H1 (cell line): ENCODE measurements around the gene DNAL4. TPM values are rescaled to one million over a fixed set of nuclear protein-coding genes. Genes with fewer than 3 reads are reported as not detected.
A peak's percentile ranks its signal among the peaks of the same experiment; 100 is the strongest.

ENCODE experiments used
- CTCF ChIA-PET: fragments of 300-600 bp; sonication (Branson Sonifier 250); formaldehyde crosslinking; loops from one replicate; lab custom pipeline; 2021; ENCODE audit not compliant: partially characterized antibody; lab: Charles Lee
- POLR2A ChIA-PET: fragments of 300-600 bp; sonication (Branson Sonifier 250); formaldehyde crosslinking; loops from one replicate; lab custom pipeline; 2021; ENCODE audit warnings: inconsistent platforms; ENCODE audit not compliant: partially characterized antibody; lab: Charles Lee
- DNase-seq, 2 experiments: peaks; one replicate each; pipeline versions ENCODE4 v3.0.0 to v3.0.0-alpha.2; 2010 to 2022; ENCODE audit warnings: low spot score in 2 of 2, low read depth in 1 of 2, mixed read lengths in 1 of 2
- FAIRE-seq: peaks from 2 replicates; lab custom pipeline; 2011; peaks lifted over from hg19 to GRCh38; lab: Jason Lieb, UNC
- H2AFZ ChIP-seq: 2 replicates; pipeline ENCODE4 v1.8.1; 2012; ENCODE audit warnings: low read length, inconsistent platforms
- H2AK5ac ChIP-seq: 2 replicates; pipeline ENCODE4 v1.6.1; 2013; ENCODE audit warnings: low read depth, low read length
- H2BK120ac ChIP-seq: replicated peaks from 2 replicates; pipeline ENCODE3; 2013; ENCODE audit warnings: low read depth, low read length, inconsistent platforms
- H2BK12ac ChIP-seq: 2 replicates; pipeline ENCODE4 v1.6.1; 2013; ENCODE audit warnings: low read depth, low read length
- H2BK15ac ChIP-seq: 2 replicates; pipeline ENCODE4 v1.6.1; 2013; ENCODE audit warnings: low read length
- H2BK20ac ChIP-seq: 2 replicates; pipeline ENCODE4 v1.6.1; 2013; ENCODE audit warnings: low read length
- H2BK5ac ChIP-seq: 2 replicates; pipeline ENCODE4 v1.6.1; 2013; ENCODE audit warnings: low read depth, low read length
- H3K14ac ChIP-seq: 2 replicates; pipeline ENCODE4 v1.6.1; 2013; ENCODE audit warnings: inconsistent platforms; ENCODE audit not compliant: insufficient read length
- H3K18ac ChIP-seq: 2 replicates; pipeline ENCODE4 v1.6.1; 2013; ENCODE audit warnings: low read length; ENCODE audit errors: extremely low read depth
- H3K23ac ChIP-seq: 2 replicates; pipeline ENCODE4 v1.6.1; 2013; ENCODE audit warnings: inconsistent platforms; ENCODE audit not compliant: insufficient read length
- H3K23me2 ChIP-seq: 2 replicates; pipeline ENCODE4 v1.6.1; 2013; ENCODE audit warnings: low read depth, low read length
- H3K27ac ChIP-seq: 2 replicates; pipeline ENCODE4 v1.6.1; 2011; ENCODE audit warnings: low read depth, low read length, inconsistent platforms
- H3K27me3 ChIP-seq, 4 experiments: replicated peaks in 1 of 4; 1 replicate in 1 of 4; 2 replicates in 3 of 4; pipeline versions ENCODE4 v1.6.1 to v1.8.1; 2011 to 2013; ENCODE audit warnings: low read length in 3 of 4, mild to moderate bottlenecking in 3 of 4, inconsistent platforms in 2 of 4, mixed read lengths in 2 of 4, moderate library complexity in 1 of 4; ENCODE audit not compliant: control insufficient read depth in 3 of 4, insufficient read depth in 3 of 4; ENCODE audit errors: extremely low read depth in 1 of 4
- H3K36me3 ChIP-seq, 4 experiments: 2 replicates each; pipeline versions ENCODE4 v1.6.1 to v1.8.1; 2011 to 2013; ENCODE audit warnings: mild to moderate bottlenecking in 4 of 4, low read length in 3 of 4, moderate library complexity in 2 of 4, control low read depth in 1 of 4, inconsistent platforms in 1 of 4; ENCODE audit not compliant: insufficient read depth in 4 of 4, control insufficient read depth in 2 of 4
- H3K4ac ChIP-seq: replicated peaks from 2 replicates; pipeline ENCODE3; 2013; ENCODE audit warnings: low read length, low read depth, mixed read lengths, inconsistent platforms; ENCODE audit not compliant: insufficient read length
- H3K4me1 ChIP-seq, 4 experiments: replicated peaks in 1 of 4; 1 replicate in 1 of 4; 2 replicates in 3 of 4; pipeline versions ENCODE4 v1.6.1 to v1.8.1; 2011 to 2013; ENCODE audit warnings: low read length in 3 of 4, inconsistent platforms in 2 of 4, mixed read lengths in 1 of 4; ENCODE audit not compliant: insufficient read depth in 4 of 4, control insufficient read depth in 3 of 4
- H3K4me2 ChIP-seq, 2 experiments: 2 replicates each; pipeline versions ENCODE4 v1.6.1 to v1.8.1; 2011 to 2013; ENCODE audit warnings: low read depth in 2 of 2, low read length in 2 of 2, control low read depth in 1 of 2, inconsistent platforms in 1 of 2, mild to moderate bottlenecking in 1 of 2; ENCODE audit not compliant: insufficient read depth in 1 of 2
- H3K4me3 ChIP-seq, 4 experiments: fragments of 200-600, 300-600 bp in 1 of 4; sonication (generic), shearing (Covaris generic), sonication (Bioruptor Twin) in 1 of 4; 2 replicates each; pipeline versions ENCODE4 v1.5.1 to v1.8.1; 2011 to 2016; ENCODE audit warnings: low read length in 4 of 4, low read depth in 3 of 4, control low read depth in 2 of 4, inconsistent platforms in 2 of 4, mild to moderate bottlenecking in 2 of 4, mixed read lengths in 1 of 4, moderate library complexity in 1 of 4; ENCODE audit not compliant: insufficient read depth in 2 of 4; ENCODE audit errors: extremely low read depth in 1 of 4
- H3K56ac ChIP-seq: replicated peaks from 2 replicates; pipeline ENCODE3; 2013; ENCODE audit warnings: low read depth, mild to moderate bottlenecking, mixed read lengths, low read length, inconsistent platforms; ENCODE audit not compliant: insufficient read length
- H3K79me1 ChIP-seq: 2 replicates; pipeline ENCODE4 v1.6.1; 2013; ENCODE audit warnings: low read depth, low read length, control low read depth
- H3K79me2 ChIP-seq, 2 experiments: 2 replicates each; pipeline versions ENCODE4 v1.6.1 to v1.8.1; 2012 to 2013; ENCODE audit warnings: low read length in 2 of 2, mild to moderate bottlenecking in 2 of 2, inconsistent platforms in 1 of 2; ENCODE audit not compliant: insufficient read depth in 2 of 2, control insufficient read depth in 1 of 2
- H3K9ac ChIP-seq, 4 experiments: replicated peaks in 1 of 4; 1 replicate in 1 of 4; 2 replicates in 3 of 4; pipeline versions ENCODE4 v1.6.1 to v1.8.1; 2011 to 2013; ENCODE audit warnings: low read depth in 3 of 4, low read length in 3 of 4, control low read depth in 2 of 4, mild to moderate bottlenecking in 2 of 4, moderate library complexity in 2 of 4, inconsistent platforms in 1 of 4; ENCODE audit errors: extremely low read depth in 1 of 4
- H3K9me3 ChIP-seq, 2 experiments: 2 replicates each; pipeline versions ENCODE4 v1.6.1 to v1.8.1; 2012 to 2013; ENCODE audit warnings: mild to moderate bottlenecking in 2 of 2, moderate library complexity in 2 of 2, control low read depth in 1 of 2, inconsistent platforms in 1 of 2, low read depth in 1 of 2, low read length in 1 of 2, mixed read lengths in 1 of 2; ENCODE audit not compliant: insufficient read depth in 2 of 2
- H4K20me1 ChIP-seq, 2 experiments: replicated peaks in 1 of 2; 2 replicates each; pipeline versions ENCODE3 to v1.8.1; 2011 to 2013; ENCODE audit warnings: inconsistent platforms in 2 of 2, low read length in 2 of 2, mild to moderate bottlenecking in 1 of 2; ENCODE audit not compliant: insufficient read depth in 2 of 2, control insufficient read depth in 1 of 2
- H4K5ac ChIP-seq: 2 replicates; pipeline ENCODE4 v1.6.1; 2013; ENCODE audit warnings: low read length, low read depth, mixed read lengths, inconsistent platforms; ENCODE audit not compliant: insufficient read length
- H4K8ac ChIP-seq: 2 replicates; pipeline ENCODE4 v1.8.0; 2013; ENCODE audit warnings: mild to moderate bottlenecking, moderate library complexity, low read length, inconsistent platforms; ENCODE audit not compliant: insufficient read depth; ENCODE audit errors: extremely low read depth
- H4K91ac ChIP-seq: replicated peaks from 2 replicates; pipeline ENCODE3; 2013; ENCODE audit warnings: low read length, mixed read lengths, inconsistent platforms; ENCODE audit not compliant: insufficient read length
- ASH2L ChIP-seq: fragments of 200-600, 300-600 bp; sonication (generic); IDR thresholded peaks from one replicate; pipeline ENCODE4 v1.7.1; 2017; ENCODE audit warnings: low read length
- FOSL1 ChIP-seq: IDR thresholded peaks from 2 replicates; pipeline ENCODE4 v1.6.1; 2011; ENCODE audit warnings: mild to moderate bottlenecking, low read depth, low read length, moderate library complexity; ENCODE audit not compliant: insufficient read depth
- JUN ChIP-seq: IDR thresholded peaks from 2 replicates; pipeline ENCODE4 v1.6.1; 2011; ENCODE audit warnings: low read depth, mild to moderate bottlenecking, improper control_type of control experiment, low read length
- NANOG ChIP-seq: IDR thresholded peaks from 2 replicates; pipeline ENCODE4 v1.6.1; 2011; ENCODE audit warnings: low read length, low read depth, mild to moderate bottlenecking, inconsistent platforms; ENCODE audit not compliant: insufficient read depth, poor library complexity, severe bottlenecking
- SIRT6 ChIP-seq: IDR thresholded peaks from one replicate; pipeline ENCODE4 v1.7.1; 2012; ENCODE audit warnings: low read length, inconsistent platforms
- SP1 ChIP-seq: IDR thresholded peaks from 2 replicates; pipeline ENCODE4 v1.6.1; 2011; ENCODE audit warnings: low read depth, low read length
- TBP ChIP-seq: IDR thresholded peaks from 2 replicates; pipeline ENCODE4 v1.6.1; 2011; ENCODE audit warnings: low read depth, low read length, improper control_type of control experiment
- USF2 ChIP-seq: IDR thresholded peaks from 2 replicates; pipeline ENCODE4 v1.6.1; 2011; ENCODE audit warnings: low read length, improper control_type of control experiment
- WGBS, 2 experiments: shearing (Covaris generic) in 1 of 2; methylation state at CpG; one replicate each; pipeline versions ENCODE4 v1.1.6 to v1.1.7; 2013 to 2015; ENCODE audit warnings: low lambda C conversion rate in 2 of 2, mixed read lengths in 2 of 2, inconsistent platforms in 1 of 2, low coverage in 1 of 2, missing lambda C conversion rate in 1 of 2; ENCODE audit not compliant: insufficient replicate concordance in 2 of 2, insufficient coverage in 1 of 2, insufficient read length in 1 of 2; ENCODE audit errors: extremely low coverage in 1 of 2, missing lambda C conversion rate in 1 of 2; 5-methylcytosine and 5-hydroxymethylcytosine counted together
- long read RNA-seq, 2 experiments: library from RNA in 1 of 2; library from capped mRNA in 1 of 2; stranded (forward); transcript quantifications; one replicate each; pipeline ENCODE4 v2.0.0, GENCODE V29; 2021; ENCODE audit warnings: inconsistent platforms in 1 of 2
- polyA minus RNA-seq, 3 experiments: library from RNA; depleted of rRNA, polyadenylated mRNA; stranded (reverse); fragments of >200 nt; gene quantifications; 1 replicate in 2 of 3; 2 replicates in 1 of 3; pipeline ENCODE4 v1.2.3, GENCODE V29; 2011
- polyA plus RNA-seq, 7 experiments: library from polyadenylated mRNA; depleted of rRNA in 3 of 7; stranded (reverse) in 5 of 7; unstranded in 2 of 7; fragments of >200 nt in 5 of 7; fragments of 200-250 nt in 2 of 7; gene quantifications; 1 replicate in 5 of 7; 2 replicates in 1 of 7; 4 replicates in 1 of 7; pipeline versions ENCODE4 v1.2.1 to v1.2.3, GENCODE V29; 2011 to 2013; ENCODE audit warnings: missing spikeins in 2 of 7, mixed read lengths in 2 of 7
- total RNA-seq: library from RNA; stranded (reverse); fragmentation: NEBNext Ultra II Directional; extraction: Animal tissue kit (Norgen Biotek cat#: 25700); gene quantifications from 2 replicates; pipeline ENCODE4 v1.2.1, GENCODE V29; 2021

DNAL4 gene
- total RNA-seq (7.8 and 8.8 TPM in 2 replicates), polyA plus RNA-seq (2011; rRNA removed) (14.0 and 23.4 TPM in 2 replicates), polyA minus RNA-seq (2011; rRNA and poly(A)+ RNA removed) (6.9 and 7.1 TPM in 2 replicates)
- polyA plus RNA-seq (2011; cell fraction: cytosol; rRNA removed) = 17.7 TPM
- 17.5 TPM for polyA plus RNA-seq (2011; cell fraction: nucleus; rRNA removed)
- polyA plus RNA-seq (2012, experiment 1 of 2) = 7.9 to 11.2 TPM (median 10.6 TPM) in 4 replicates
- 12.6 TPM for polyA plus RNA-seq (2012, experiment 2 of 2)
- 7.5 TPM for polyA plus RNA-seq (2013, experiment 1 of 2)
- 8.2 TPM for polyA plus RNA-seq (2013, experiment 2 of 2)
- polyA minus RNA-seq (2011; cell fraction: cytosol; rRNA and poly(A)+ RNA removed) = 5.4 TPM
- polyA minus RNA-seq (2011; cell fraction: nucleus; rRNA and poly(A)+ RNA removed) = 2.5 TPM
- long read RNA-seq, experiment 1, partial matches to known transcripts = 7 of 10 reads
- long read RNA-seq, experiment 1, other reads (novel, unspliced or antisense) = 0 of 10 reads
- long read RNA-seq, experiment 2, transcript DNAL4-201 (4 exons, 1,504 nt) = major isoform, 14 of 18 reads
- long read RNA-seq, experiment 2, partial matches to known transcripts = 0 of 18 reads
- long read RNA-seq, experiment 2, other reads (novel, unspliced or antisense) = 4 of 18 reads

GRCh38 chr22:38793721-38794466 lies at the start of gene DNAL4:
Gene DNAL4, minus strand, starts transcription at chr22:38794143. Its CDS starts 11,412 bp downstream, at chr22:38782731.
- Histone ChIP-seq H3K18ac (0 out of 2 replicates have a peak within 1 kb of the TSS, but pooled peaks have one; percentile 35), H3K9ac (peak within 1 kb of the TSS; percentile 26 to 85 (median 46); a peak in 6 of 7 replicates), H3K9me3 (no peaks in the 10 kb centered on the region), H3K56ac (no peak within 1 kb of the TSS), H3K14ac (no peak within 1 kb of the TSS), H2BK12ac (no peak within 1 kb of the TSS), H4K8ac (no peak within 1 kb of the TSS; the same call in 1 of the 2 replicates), H3K23ac (no peak within 1 kb of the TSS), H2BK20ac (no peak within 1 kb of the TSS), H2BK120ac (no peak within 1 kb of the TSS), H3K27me3 (peaks cover 0 to 10% (median 3%) of the 10 kb centered on the region in 4 experiments; a peak in 4 of 7 replicates), H3K4me3 (peak within 1 kb of the TSS; percentile 61 to 86 (median 62)), H4K20me1 (no peaks in the 10 kb centered on the region), H3K23me2 (peaks cover 5% of the 10 kb centered on the region), H2BK15ac (no peak within 1 kb of the TSS), H2AK5ac (no peak within 1 kb of the TSS), H4K91ac (no peak within 1 kb of the TSS), H3K4me2 (peak within 1 kb of the TSS; percentile 78 to 91), H4K5ac (no peak within 1 kb of the TSS), H3K79me1 (no peaks in the 10 kb centered on the region), H3K27ac (no peak within 1 kb of the TSS), H3K4ac (no peak within 1 kb of the TSS), H2AFZ (peak within 1 kb of the TSS; percentile 91), H3K36me3 (no peaks in the 10 kb centered on the region), H3K79me2 (no peaks in the 10 kb centered on the region), H2BK5ac (no peak within 1 kb of the TSS), H3K4me1 (peaks cover 0 to 4% (median 0%) of the 10 kb centered on the region in 4 experiments; a peak in 1 of 7 replicates)
- CTCF ChIA-PET = interaction anchor here (0.9 to 1.6 kb wide), 3 partner anchors 25 to 60 kb away, joined by 3 to 4 read pairs (median 3); no protein-coding TSS in a partner anchor
- DNase-seq (peak; percentile 89 to 92), FAIRE-seq (peak; percentile 90)
- POLR2A ChIA-PET = no interaction called here
- 4% methylated on average over 33 of the region's 47 CpGs; no CpG with 5 or more reads in 1 of the 2 experiments for WGBS, 2 experiments
- TF ChIP-seq SIRT6 (no peak), NANOG (no peak), FOSL1 (no peak), ASH2L (peak; percentile 31), JUN (no peak), TBP (no peak), USF2 (no peak), SP1 (peak; percentile 93)
